22Rv1 (cell line): ENCODE data around the gene NUP107.

Experiments used
- ZFX ChIP-seq: fragments of 450-650 bp; IDR thresholded peaks from 2 replicates; pipeline ENCODE4 v1.6.1; 2017; ENCODE audit warnings: antibody characterized with exemption, borderline replicate concordance
- TF ChIP-seq, protein P1 (sequence below): fragments of 450-650 bp; IDR thresholded peaks from 2 replicates; pipeline ENCODE4 v1.5.1; 2017; ENCODE audit warnings: mild to moderate bottlenecking

- TF ChIP-seq, protein P1, sequence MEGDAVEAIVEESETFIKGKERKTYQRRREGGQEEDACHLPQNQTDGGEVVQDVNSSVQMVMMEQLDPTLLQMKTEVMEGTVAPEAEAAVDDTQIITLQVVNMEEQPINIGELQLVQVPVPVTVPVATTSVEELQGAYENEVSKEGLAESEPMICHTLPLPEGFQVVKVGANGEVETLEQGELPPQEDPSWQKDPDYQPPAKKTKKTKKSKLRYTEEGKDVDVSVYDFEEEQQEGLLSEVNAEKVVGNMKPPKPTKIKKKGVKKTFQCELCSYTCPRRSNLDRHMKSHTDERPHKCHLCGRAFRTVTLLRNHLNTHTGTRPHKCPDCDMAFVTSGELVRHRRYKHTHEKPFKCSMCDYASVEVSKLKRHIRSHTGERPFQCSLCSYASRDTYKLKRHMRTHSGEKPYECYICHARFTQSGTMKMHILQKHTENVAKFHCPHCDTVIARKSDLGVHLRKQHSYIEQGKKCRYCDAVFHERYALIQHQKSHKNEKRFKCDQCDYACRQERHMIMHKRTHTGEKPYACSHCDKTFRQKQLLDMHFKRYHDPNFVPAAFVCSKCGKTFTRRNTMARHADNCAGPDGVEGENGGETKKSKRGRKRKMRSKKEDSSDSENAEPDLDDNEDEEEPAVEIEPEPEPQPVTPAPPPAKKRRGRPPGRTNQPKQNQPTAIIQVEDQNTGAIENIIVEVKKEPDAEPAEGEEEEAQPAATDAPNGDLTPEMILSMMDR: no peak
- no peak for TF ChIP-seq ZFX
Observed at GRCh38 chr12:68773582-68773981, 86.8 kb downstream of the NUP107 start.
